DOHH2 (cell line): ENCODE measurements around the gene ADPRS.

Experiments
- EZH2phosphoT487 ChIP-seq: fragments of 200-600 bp; sonication (generic); IDR thresholded peaks from 2 replicates; pipeline ENCODE4 v1.6.1; 2017; ENCODE audit warnings: borderline replicate concordance, mild to moderate bottlenecking, antibody characterized with exemption, low read length, moderate library complexity, mixed read lengths
- TF ChIP-seq, protein P1 (sequence below): fragments of 200-600 bp; sonication (generic); IDR thresholded peaks from one replicate; pipeline ENCODE4 v1.5.1; 2014; ENCODE audit warnings: antibody characterized with exemption, mild to moderate bottlenecking, low read depth, low read length; ENCODE audit not compliant: poor library complexity, severe bottlenecking

DNA sequence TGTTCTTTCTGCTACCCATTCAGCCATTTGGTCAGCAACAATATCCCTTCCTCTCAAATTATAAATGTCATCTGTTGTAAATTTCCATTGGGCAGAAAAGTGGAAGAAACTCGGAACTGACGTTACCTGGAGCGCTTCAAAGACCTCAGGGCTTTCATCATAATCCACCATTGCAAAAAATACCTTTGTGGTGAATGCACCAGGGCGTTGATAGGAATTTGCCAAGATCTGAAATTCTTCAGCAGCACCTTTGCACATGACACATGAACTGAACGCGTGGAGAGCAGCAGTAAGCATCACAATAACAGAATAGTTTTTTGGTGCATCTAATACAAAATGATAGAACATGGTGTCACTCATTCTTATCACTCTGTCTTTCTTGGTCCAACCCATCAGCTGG lies 7.9 kb upstream of the ADPRS start:
- TF ChIP-seq EZH2phosphoT487: no peak
- TF ChIP-seq, protein P1, sequence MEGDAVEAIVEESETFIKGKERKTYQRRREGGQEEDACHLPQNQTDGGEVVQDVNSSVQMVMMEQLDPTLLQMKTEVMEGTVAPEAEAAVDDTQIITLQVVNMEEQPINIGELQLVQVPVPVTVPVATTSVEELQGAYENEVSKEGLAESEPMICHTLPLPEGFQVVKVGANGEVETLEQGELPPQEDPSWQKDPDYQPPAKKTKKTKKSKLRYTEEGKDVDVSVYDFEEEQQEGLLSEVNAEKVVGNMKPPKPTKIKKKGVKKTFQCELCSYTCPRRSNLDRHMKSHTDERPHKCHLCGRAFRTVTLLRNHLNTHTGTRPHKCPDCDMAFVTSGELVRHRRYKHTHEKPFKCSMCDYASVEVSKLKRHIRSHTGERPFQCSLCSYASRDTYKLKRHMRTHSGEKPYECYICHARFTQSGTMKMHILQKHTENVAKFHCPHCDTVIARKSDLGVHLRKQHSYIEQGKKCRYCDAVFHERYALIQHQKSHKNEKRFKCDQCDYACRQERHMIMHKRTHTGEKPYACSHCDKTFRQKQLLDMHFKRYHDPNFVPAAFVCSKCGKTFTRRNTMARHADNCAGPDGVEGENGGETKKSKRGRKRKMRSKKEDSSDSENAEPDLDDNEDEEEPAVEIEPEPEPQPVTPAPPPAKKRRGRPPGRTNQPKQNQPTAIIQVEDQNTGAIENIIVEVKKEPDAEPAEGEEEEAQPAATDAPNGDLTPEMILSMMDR: no peak
